Cardiac fibroblast (primary cell): ENCODE results near the gene TCF7L1.

Experiments used
- DNase-seq, 2 donors: peaks; one replicate each; pipeline versions ENCODE4 v3.0.0 to v3.0.0-alpha.2; 2010; ENCODE audit warnings: low read depth in 2 of 2
- H3K4me3 ChIP-seq, 2 donors: replicated peaks in 1 of 2; 1 replicate in 1 of 2; 2 replicates in 1 of 2; pipeline ENCODE4 v1.5.1; 2011; ENCODE audit warnings: low read depth in 2 of 2, low read length in 2 of 2, mild to moderate bottlenecking in 2 of 2, moderate library complexity in 1 of 2
- TF ChIP-seq, protein P1 (sequence below): IDR thresholded peaks from one replicate; pipeline ENCODE4 v1.5.1; 2011; ENCODE audit warnings: low read depth, mild to moderate bottlenecking, low read length, inconsistent platforms

The TCF7L1 gene

GRCh38 chr2:85291425-85292023, 158.3 kb downstream of the TCF7L1 start:
- DNase-seq = no peak
- no peak overlapping the region for H3K4me3 ChIP-seq
- TF ChIP-seq, protein P1, sequence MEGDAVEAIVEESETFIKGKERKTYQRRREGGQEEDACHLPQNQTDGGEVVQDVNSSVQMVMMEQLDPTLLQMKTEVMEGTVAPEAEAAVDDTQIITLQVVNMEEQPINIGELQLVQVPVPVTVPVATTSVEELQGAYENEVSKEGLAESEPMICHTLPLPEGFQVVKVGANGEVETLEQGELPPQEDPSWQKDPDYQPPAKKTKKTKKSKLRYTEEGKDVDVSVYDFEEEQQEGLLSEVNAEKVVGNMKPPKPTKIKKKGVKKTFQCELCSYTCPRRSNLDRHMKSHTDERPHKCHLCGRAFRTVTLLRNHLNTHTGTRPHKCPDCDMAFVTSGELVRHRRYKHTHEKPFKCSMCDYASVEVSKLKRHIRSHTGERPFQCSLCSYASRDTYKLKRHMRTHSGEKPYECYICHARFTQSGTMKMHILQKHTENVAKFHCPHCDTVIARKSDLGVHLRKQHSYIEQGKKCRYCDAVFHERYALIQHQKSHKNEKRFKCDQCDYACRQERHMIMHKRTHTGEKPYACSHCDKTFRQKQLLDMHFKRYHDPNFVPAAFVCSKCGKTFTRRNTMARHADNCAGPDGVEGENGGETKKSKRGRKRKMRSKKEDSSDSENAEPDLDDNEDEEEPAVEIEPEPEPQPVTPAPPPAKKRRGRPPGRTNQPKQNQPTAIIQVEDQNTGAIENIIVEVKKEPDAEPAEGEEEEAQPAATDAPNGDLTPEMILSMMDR = no peak

DNA sequence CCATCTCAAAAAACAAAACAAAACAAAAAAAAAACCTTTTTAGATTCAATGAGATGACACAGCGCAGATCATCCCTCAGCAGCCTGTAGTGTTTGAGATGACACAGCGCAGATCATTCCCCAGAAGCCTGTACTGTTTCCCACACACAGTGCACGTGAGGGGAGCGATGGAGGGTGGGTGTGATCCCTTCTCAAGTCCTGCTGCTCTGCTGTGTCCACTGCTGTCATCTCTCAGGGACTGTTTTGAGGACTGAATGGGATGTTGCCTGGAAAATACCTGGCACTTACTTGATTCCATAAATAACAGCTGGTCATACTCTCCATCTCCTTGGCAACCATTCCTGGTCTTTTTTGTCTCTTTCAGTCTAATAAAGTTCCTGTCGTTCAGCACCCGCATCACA, 168.9 kb downstream of the TCF7L1 start:
- H3K4me3 ChIP-seq = no peak overlapping the region
- no peak for DNase-seq

DNA sequence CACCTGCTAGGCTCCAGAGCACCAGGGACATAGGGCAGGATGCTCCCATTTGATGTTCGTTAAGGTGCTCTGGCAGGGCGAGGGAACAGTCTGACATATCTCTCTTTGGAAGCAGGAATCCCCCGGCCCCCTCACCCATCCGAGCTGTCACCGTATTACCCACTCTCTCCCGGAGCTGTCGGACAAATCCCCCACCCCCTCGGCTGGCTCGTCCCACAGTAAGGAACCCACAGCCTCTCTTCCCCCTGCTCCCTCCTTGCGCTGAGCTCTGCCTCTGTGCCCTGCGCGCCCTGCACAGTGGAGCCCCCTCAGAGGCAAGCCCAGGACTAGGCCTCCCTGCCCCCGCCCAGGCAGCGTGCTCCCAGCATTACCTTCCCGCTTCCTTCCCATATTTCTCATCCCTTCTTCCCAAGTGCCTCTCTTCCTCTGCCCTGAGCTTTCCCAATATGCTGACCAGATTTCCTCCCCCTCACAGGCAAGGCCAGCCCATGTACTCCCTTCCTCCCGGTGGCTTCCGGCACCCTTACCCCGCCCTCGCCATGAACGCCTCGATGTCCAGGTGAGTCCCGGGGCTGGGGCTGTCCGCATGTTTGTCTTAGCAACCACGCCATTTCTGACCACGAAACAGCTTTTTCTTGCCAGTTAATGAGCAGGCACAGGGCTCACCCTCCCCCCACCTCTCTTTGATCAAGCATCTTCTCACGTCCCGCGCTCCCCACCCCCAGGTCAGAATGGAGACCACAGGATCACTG, 170.8 kb downstream of the TCF7L1 start:
- TF ChIP-seq, protein P1 = no peak
- no peak for DNase-seq

More for the DNA sequence above, 168.9 kb downstream of the TCF7L1 start:
- TF ChIP-seq, protein P1 = no peak

GRCh38 chr2:85307527-85307897, 174.3 kb downstream of the TCF7L1 start:
- TF ChIP-seq, protein P1 = no peak
- no peak for DNase-seq
- H3K4me3 ChIP-seq = no peak overlapping the region

More for the DNA sequence above, 170.8 kb downstream of the TCF7L1 start:
- H3K4me3 ChIP-seq = no peak overlapping the region

- H3K4me3 ChIP-seq = no peak overlapping the region
- TF ChIP-seq, protein P1 = no peak
- no peak for DNase-seq
Observed at GRCh38 chr2:85308201-85308600, 175.0 kb downstream of the TCF7L1 start.

DNA sequence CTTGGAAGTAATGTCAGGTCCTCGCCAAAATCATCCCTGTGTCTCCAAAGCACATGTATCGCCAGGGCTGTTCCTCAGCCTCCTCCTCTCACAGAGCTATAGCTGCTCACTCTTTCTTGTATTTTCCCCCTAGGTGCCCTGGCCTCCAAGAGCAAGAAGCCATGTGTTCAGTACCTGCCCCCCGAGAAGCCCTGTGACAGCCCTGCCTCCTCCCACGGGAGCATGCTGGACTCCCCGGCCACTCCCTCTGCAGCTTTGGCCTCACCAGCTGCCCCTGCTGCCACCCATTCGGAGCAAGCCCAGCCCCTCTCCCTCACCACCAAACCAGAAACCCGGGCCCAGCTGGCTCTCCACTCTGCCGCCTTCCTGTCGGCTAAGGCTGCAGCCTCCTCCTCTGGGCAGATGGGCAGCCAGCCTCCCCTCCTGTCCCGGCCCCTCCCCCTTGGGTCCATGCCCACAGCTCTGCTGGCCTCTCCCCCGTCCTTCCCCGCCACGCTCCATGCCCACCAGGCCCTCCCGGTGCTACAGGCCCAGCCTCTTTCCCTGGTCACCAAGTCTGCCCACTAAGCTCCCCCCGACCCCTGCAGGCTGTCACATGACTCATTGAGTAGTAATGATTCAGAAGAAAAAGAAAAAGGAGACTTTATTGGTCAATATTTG, 175.8 kb downstream of the TCF7L1 start:
- no peak overlapping the region for H3K4me3 ChIP-seq
- peak; percentile 46 to 53 for DNase-seq
- TF ChIP-seq, protein P1 = no peak
